Esophagus muscularis mucosa (tissue), 4 donors: ENCODE data around the gene GNA14. TPM values are rescaled to one million over a fixed set of nuclear protein-coding genes. Genes with fewer than 3 reads are reported as not detected.

Experiments used
- DNase-seq: peaks from one replicate; pipeline ENCODE4 v3.0.0-alpha.2; 2017; ENCODE audit errors: extremely low spot score
- H3K27ac ChIP-seq, 4 donors: fragments of 200-600 bp; sonication (generic); replicated peaks in 1 of 4; 1 replicate in 3 of 4; 2 replicates in 1 of 4; pipeline ENCODE4 v1.5.1; 2016 to 2019; ENCODE audit warnings: mild to moderate bottlenecking in 1 of 4
- H3K27me3 ChIP-seq, 4 donors: fragments of 200-600 bp; sonication (generic); one replicate each; pipeline versions ENCODE4 v1.5.1 to v1.6.0; 2016 to 2019
- H3K36me3 ChIP-seq, 4 donors: fragments of 200-600 bp; sonication (generic); one replicate each; pipeline ENCODE4 v1.5.1; 2016 to 2019
- H3K4me1 ChIP-seq, 4 donors: fragments of 200-600 bp; sonication (generic); one replicate each; pipeline ENCODE4 v1.5.1; 2016 to 2019
- H3K4me3 ChIP-seq, 4 donors: fragments of 200-600 bp; sonication (generic); 1 replicate in 2 of 4; 2 replicates in 2 of 4; pipeline ENCODE4 v1.5.1; 2016 to 2019; ENCODE audit warnings: mild to moderate bottlenecking in 4 of 4, moderate library complexity in 1 of 4
- H3K9me3 ChIP-seq, 4 donors: fragments of 200-600 bp; sonication (generic); 1 replicate in 3 of 4; 2 replicates in 1 of 4; pipeline ENCODE4 v1.5.1; 2016 to 2019
- EP300 ChIP-seq: sonication (generic); formaldehyde crosslinking; IDR thresholded peaks from one replicate; pipeline ENCODE4 v1.6.1; 2017; ENCODE audit warnings: antibody characterized with exemption
- POLR2A ChIP-seq: fragments of 450-650 bp; IDR thresholded peaks from one replicate; pipeline ENCODE4 v1.6.1; 2017; ENCODE audit warnings: antibody characterized with exemption, moderate library complexity, mild to moderate bottlenecking, low read depth
- POLR2AphosphoS5 ChIP-seq, 2 donors: sonication (generic); formaldehyde crosslinking; IDR thresholded peaks; one replicate each; pipeline ENCODE4 v1.6.1; 2017; ENCODE audit warnings: antibody characterized with exemption in 2 of 2
- WGBS: methylation state at CpG from one replicate; pipeline ENCODE4 v1.1.5; 2018; 5-methylcytosine and 5-hydroxymethylcytosine counted together
- intact Hi-C: fragments of 100-400 bp; cut with DNase I; formaldehyde crosslinking; loops from one replicate; pipeline ENCODE4 v1.15.1; 2023
- total RNA-seq, 4 donors: library from RNA; depleted of rRNA; stranded (reverse); fragments of >200 nt; gene quantifications; one replicate each; pipeline versions ENCODE4 v1.1.0 to v1.2.1, GENCODE V29; 2016
- TF ChIP-seq, protein P1 (sequence below), 3 experiments: fragments of 200-600 bp in 2 of 3; fragments of 450-650 bp in 1 of 3; sonication (generic) in 2 of 3; IDR thresholded peaks; one replicate each; pipeline ENCODE4 v1.5.1; 2017 to 2019; ENCODE audit warnings: antibody characterized with exemption in 3 of 3, mild to moderate bottlenecking in 2 of 3, moderate library complexity in 1 of 3

GNA14 gene
- total RNA-seq, 4 donors from 2014 or later: 4.7 to 9.4 (median 7.4) TPM

DNA sequence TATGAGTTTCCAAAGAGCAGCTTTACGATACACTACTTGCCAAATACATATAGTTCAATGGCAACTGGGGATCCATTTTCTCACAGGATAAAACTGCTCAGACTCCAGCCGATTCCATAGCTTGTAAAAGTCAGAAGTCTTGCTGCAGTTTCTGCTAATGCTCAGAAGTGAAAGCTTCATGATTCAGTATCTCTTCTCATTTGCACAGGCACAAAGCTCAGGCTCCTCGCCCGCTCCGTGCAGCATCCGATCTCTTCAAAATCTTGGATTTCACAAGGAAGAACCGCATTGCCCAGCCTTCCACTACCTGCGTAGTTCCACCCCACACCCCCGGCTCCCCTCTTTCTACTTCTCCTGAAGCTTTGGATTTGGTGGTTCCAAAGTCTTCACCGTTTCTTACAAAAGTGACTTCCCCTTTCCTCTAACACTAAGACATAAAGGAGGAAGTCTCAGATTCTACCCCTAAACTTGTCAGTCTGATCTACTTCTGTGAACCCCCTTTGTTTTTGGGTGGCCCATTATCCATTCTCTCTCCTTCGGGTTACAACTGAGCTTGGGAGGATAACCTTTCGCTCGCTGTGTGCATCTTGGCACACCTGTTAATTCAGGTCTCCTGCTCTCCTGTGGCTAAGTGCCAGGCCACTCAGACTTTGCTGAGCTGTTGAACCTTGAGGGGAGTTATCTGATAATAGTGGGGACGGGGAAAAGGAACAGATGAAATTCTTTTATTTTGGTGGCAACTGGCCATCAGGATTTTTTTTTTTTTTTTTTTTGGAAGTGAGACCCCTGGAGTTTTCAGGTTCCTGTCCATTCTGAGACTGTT is 194.1 kb downstream of the GNA14 start:
- Histone ChIP-seq H3K4me3 (no peak overlapping the region), H3K36me3 (no peaks in the 10 kb centered on the region), H3K4me1 (peaks cover 0 to 15% (median 9%) of the 10 kb centered on the region in 4 donors), H3K27me3 (no peaks in the 10 kb centered on the region), H3K9me3 (no peaks in the 10 kb centered on the region), H3K27ac (no peak overlapping the region)
- no peak for TF ChIP-seq POLR2A
- TF ChIP-seq, protein P1, sequence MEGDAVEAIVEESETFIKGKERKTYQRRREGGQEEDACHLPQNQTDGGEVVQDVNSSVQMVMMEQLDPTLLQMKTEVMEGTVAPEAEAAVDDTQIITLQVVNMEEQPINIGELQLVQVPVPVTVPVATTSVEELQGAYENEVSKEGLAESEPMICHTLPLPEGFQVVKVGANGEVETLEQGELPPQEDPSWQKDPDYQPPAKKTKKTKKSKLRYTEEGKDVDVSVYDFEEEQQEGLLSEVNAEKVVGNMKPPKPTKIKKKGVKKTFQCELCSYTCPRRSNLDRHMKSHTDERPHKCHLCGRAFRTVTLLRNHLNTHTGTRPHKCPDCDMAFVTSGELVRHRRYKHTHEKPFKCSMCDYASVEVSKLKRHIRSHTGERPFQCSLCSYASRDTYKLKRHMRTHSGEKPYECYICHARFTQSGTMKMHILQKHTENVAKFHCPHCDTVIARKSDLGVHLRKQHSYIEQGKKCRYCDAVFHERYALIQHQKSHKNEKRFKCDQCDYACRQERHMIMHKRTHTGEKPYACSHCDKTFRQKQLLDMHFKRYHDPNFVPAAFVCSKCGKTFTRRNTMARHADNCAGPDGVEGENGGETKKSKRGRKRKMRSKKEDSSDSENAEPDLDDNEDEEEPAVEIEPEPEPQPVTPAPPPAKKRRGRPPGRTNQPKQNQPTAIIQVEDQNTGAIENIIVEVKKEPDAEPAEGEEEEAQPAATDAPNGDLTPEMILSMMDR (IDR thresholded peaks at IDR 0.05): no peak
- TF ChIP-seq EP300: no peak
- TF ChIP-seq POLR2AphosphoS5 (IDR thresholded peaks at IDR 0.05): no peak
- 78% methylated on average over 14 of the region's 14 CpGs for WGBS
- intact Hi-C loops: no loop called here
- DNase-seq: no peak

- intact Hi-C loops: no loop called here
- no peaks in the 10 kb centered on the region for H3K4me1 ChIP-seq
- no peak overlapping the region for H3K27ac ChIP-seq
- DNase-seq: no peak
- TF ChIP-seq EP300: no peak
- no peak for TF ChIP-seq POLR2A
- TF ChIP-seq, protein P1 (IDR thresholded peaks at IDR 0.05): no peak
- no peak for TF ChIP-seq POLR2AphosphoS5 (IDR thresholded peaks at IDR 0.05)
- 91% methylated on average over 4 of the region's 4 CpGs for WGBS
- H3K4me3 ChIP-seq: no peak overlapping the region
- H3K9me3 ChIP-seq: peaks cover 0 to 7% (median 0%) of the 10 kb centered on the region in 4 donors
- no peaks in the 10 kb centered on the region for H3K27me3 ChIP-seq
- no peaks in the 10 kb centered on the region for H3K36me3 ChIP-seq
Observed at GRCh38 chr9:77451507-77451906, 196.6 kb downstream of the GNA14 start.

DNA sequence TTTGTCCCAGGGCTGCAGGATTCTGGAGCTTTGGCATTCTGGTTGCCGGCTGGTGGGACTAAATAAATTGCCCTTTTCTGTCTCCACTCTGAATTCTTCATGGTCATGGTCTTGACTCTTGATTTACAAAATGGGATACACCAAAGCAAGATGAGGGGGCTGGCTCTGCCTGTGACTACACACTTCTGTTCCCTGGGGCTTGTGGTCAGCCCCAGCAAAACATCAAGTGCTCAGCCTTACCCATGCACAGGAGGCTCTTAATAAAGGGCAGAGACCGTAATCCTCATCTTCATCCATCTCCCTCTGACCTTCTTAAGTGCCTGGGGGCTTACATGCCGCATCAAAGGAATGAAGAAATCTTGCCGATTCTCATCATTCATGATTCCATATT is 198.0 kb downstream of the GNA14 start:
- Histone ChIP-seq H3K4me3 (no peak overlapping the region), H3K27me3 (no peaks in the 10 kb centered on the region), H3K36me3 (no peaks in the 10 kb centered on the region), H3K4me1 (no peaks in the 10 kb centered on the region), H3K9me3 (peaks cover 0 to 7% (median 0%) of the 10 kb centered on the region in 4 donors), H3K27ac (no peak overlapping the region)
- DNase-seq: no peak
- WGBS: 96% methylated on average over 4 of the region's 4 CpGs
- no peak for TF ChIP-seq POLR2AphosphoS5 (IDR thresholded peaks at IDR 0.05)
- no peak for TF ChIP-seq POLR2A
- TF ChIP-seq, protein P1 (IDR thresholded peaks at IDR 0.05): no peak
- no peak for TF ChIP-seq EP300
- intact Hi-C loops: no loop called here

- intact Hi-C loops: no loop called here
- no peak overlapping the region for H3K4me3 ChIP-seq
- no peaks in the 10 kb centered on the region for H3K27me3 ChIP-seq
- H3K4me1 ChIP-seq: no peaks in the 10 kb centered on the region
- no peak overlapping the region for H3K27ac ChIP-seq
- DNase-seq: no peak
- TF ChIP-seq POLR2A (no peak), EP300 (no peak), POLR2AphosphoS5 (IDR thresholded peaks at IDR 0.05) (no peak)
- TF ChIP-seq, protein P1 (IDR thresholded peaks at IDR 0.05): no peak
- no peaks in the 10 kb centered on the region for H3K36me3 ChIP-seq
- H3K9me3 ChIP-seq: peaks cover 0 to 7% (median 0%) of the 10 kb centered on the region in 4 donors
- WGBS: 83% methylated on average over 12 of the region's 12 CpGs
Observed at GRCh38 chr9:77449240-77450084, 198.7 kb downstream of the GNA14 start.
